Loucy (cell line): ENCODE measurements around the gene OR56A5.

Source experiments
- EZH2phosphoT487 ChIP-seq: fragments of 200-600 bp; IDR thresholded peaks from 2 replicates; pipeline ENCODE4 v1.6.1; 2018; ENCODE audit warnings: antibody characterized with exemption, mild to moderate bottlenecking, moderate library complexity, borderline replicate concordance
- TF ChIP-seq, protein P1 (sequence below): fragments of 200-600 bp; sonication (generic); conservative IDR thresholded peaks from 2 replicates; pipeline ENCODE4 v1.5.1; 2014; ENCODE audit warnings: mild to moderate bottlenecking, antibody characterized with exemption, low read length

GRCh38 chr11:6013042-6013441 is 44.7 kb upstream of the OR56A5 start:
- TF ChIP-seq, protein P1, sequence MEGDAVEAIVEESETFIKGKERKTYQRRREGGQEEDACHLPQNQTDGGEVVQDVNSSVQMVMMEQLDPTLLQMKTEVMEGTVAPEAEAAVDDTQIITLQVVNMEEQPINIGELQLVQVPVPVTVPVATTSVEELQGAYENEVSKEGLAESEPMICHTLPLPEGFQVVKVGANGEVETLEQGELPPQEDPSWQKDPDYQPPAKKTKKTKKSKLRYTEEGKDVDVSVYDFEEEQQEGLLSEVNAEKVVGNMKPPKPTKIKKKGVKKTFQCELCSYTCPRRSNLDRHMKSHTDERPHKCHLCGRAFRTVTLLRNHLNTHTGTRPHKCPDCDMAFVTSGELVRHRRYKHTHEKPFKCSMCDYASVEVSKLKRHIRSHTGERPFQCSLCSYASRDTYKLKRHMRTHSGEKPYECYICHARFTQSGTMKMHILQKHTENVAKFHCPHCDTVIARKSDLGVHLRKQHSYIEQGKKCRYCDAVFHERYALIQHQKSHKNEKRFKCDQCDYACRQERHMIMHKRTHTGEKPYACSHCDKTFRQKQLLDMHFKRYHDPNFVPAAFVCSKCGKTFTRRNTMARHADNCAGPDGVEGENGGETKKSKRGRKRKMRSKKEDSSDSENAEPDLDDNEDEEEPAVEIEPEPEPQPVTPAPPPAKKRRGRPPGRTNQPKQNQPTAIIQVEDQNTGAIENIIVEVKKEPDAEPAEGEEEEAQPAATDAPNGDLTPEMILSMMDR: no peak
- TF ChIP-seq EZH2phosphoT487: no peak
